Spleen (tissue), 7 donors: ENCODE results near the gene FAM120B.

Source experiments
- CTCF ChIP-seq, 11 experiments: fragments of 200-600 bp in 7 of 11; fragments of 450-650 bp in 4 of 11; sonication (generic) in 4 of 11; IDR thresholded peaks in 8 of 11; conservative IDR thresholded peaks in 3 of 11; 1 replicate in 7 of 11; 2 replicates in 4 of 11; pipeline versions ENCODE4 v1.4.0 to v1.8.0; 2016 to 2021; ENCODE audit warnings: antibody characterized with exemption in 11 of 11, inconsistent platforms in 4 of 11, mild to moderate bottlenecking in 1 of 11
- POLR2A ChIP-seq, 3 donors: fragments of 450-650 bp; IDR thresholded peaks; one replicate each; pipeline ENCODE4 v1.5.1; 2017; ENCODE audit warnings: antibody characterized with exemption in 3 of 3, mild to moderate bottlenecking in 1 of 3
- POLR2AphosphoS5 ChIP-seq, 3 donors: sonication (generic); formaldehyde crosslinking; IDR thresholded peaks; one replicate each; pipeline ENCODE4 v1.5.1; 2017; ENCODE audit warnings: antibody characterized with exemption in 3 of 3
- donor health status: DM: no; HTN: no; CAD: no; lungs with moderate emphysema.
- donor health status: DM: no; HTN: no; CAD: no.
- donor health status: DM: no; HTN: no; CAD: no.

GRCh38 chr6:170306324-170307079 is at the start of gene FAM120B:
- TF ChIP-seq CTCF (IDR thresholded peaks at IDR 0.05 in 8 of 11, conservative IDR thresholded peaks at IDR 0.05 in 3 of 11) (peak in 1 of 11 experiments; percentile 31), POLR2A (IDR thresholded peaks at IDR 0.05) (peak; percentile 14 to 68 (median 48)), POLR2AphosphoS5 (IDR thresholded peaks at IDR 0.05) (peak; percentile 98 to 99 (median 98))
